Measurements from ENCODE around the gene TMEM127. TPM values are rescaled to one million over a fixed set of nuclear protein-coding genes. Genes with fewer than 3 reads are reported as not detected.

Gene TMEM127, protein sequence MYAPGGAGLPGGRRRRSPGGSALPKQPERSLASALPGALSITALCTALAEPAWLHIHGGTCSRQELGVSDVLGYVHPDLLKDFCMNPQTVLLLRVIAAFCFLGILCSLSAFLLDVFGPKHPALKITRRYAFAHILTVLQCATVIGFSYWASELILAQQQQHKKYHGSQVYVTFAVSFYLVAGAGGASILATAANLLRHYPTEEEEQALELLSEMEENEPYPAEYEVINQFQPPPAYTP
- total RNA-seq, result 10 to 100 TPM in 4 of 5 donors, 1 to 10 TPM in 1; 5.8 to 51.6 (median 21.9) TPM
- 10 to 100 TPM in 1 of 3 donors, 1 to 10 TPM in 2; 5.7 to 11.4 (median 9.6) TPM for polyA plus RNA-seq
- long read RNA-seq, donor 1, full-length matches to known transcripts, result 6 of 6 reads
- long read RNA-seq, donor 1, partial matches to known transcripts, result 0 of 6 reads
- long read RNA-seq, donor 1, other reads (novel, unspliced or antisense), result 0 of 6 reads
- long read RNA-seq, donor 2, full-length matches to known transcripts, result 15 of 22 reads
- long read RNA-seq, donor 2, partial matches to known transcripts, result 7 of 22 reads
- long read RNA-seq, donor 2, other reads (novel, unspliced or antisense), result 0 of 22 reads
- long read RNA-seq, donor 3, full-length matches to known transcripts, result 4 of 4 reads
- long read RNA-seq, donor 3, partial matches to known transcripts, result 0 of 4 reads
- long read RNA-seq, donor 3, other reads (novel, unspliced or antisense), result 0 of 4 reads
- long read RNA-seq, donor 4, result 0 reads
- long read RNA-seq, donor 5, full-length matches to known transcripts, result 9 of 17 reads
- long read RNA-seq, donor 5, partial matches to known transcripts, result 8 of 17 reads
- long read RNA-seq, donor 5, other reads (novel, unspliced or antisense), result 0 of 17 reads
- long read RNA-seq, donor 6, result 0 reads
- long read RNA-seq, donor 7, full-length matches to known transcripts, result 10 of 10 reads
- long read RNA-seq, donor 7, partial matches to known transcripts, result 0 of 10 reads
- long read RNA-seq, donor 7, other reads (novel, unspliced or antisense), result 0 of 10 reads
- long read RNA-seq, donor 8, full-length matches to known transcripts, result 12 of 12 reads
- long read RNA-seq, donor 8, partial matches to known transcripts, result 0 of 12 reads
- long read RNA-seq, donor 8, other reads (novel, unspliced or antisense), result 0 of 12 reads
- long read RNA-seq, donor 9, full-length matches to known transcripts, result 4 of 15 reads
- long read RNA-seq, donor 9, partial matches to known transcripts, result 11 of 15 reads
- long read RNA-seq, donor 9, other reads (novel, unspliced or antisense), result 0 of 15 reads
- long read RNA-seq, donor 10, full-length matches to known transcripts, result 6 of 11 reads
- long read RNA-seq, donor 10, partial matches to known transcripts, result 5 of 11 reads
- long read RNA-seq, donor 10, other reads (novel, unspliced or antisense), result 0 of 11 reads

DNA sequence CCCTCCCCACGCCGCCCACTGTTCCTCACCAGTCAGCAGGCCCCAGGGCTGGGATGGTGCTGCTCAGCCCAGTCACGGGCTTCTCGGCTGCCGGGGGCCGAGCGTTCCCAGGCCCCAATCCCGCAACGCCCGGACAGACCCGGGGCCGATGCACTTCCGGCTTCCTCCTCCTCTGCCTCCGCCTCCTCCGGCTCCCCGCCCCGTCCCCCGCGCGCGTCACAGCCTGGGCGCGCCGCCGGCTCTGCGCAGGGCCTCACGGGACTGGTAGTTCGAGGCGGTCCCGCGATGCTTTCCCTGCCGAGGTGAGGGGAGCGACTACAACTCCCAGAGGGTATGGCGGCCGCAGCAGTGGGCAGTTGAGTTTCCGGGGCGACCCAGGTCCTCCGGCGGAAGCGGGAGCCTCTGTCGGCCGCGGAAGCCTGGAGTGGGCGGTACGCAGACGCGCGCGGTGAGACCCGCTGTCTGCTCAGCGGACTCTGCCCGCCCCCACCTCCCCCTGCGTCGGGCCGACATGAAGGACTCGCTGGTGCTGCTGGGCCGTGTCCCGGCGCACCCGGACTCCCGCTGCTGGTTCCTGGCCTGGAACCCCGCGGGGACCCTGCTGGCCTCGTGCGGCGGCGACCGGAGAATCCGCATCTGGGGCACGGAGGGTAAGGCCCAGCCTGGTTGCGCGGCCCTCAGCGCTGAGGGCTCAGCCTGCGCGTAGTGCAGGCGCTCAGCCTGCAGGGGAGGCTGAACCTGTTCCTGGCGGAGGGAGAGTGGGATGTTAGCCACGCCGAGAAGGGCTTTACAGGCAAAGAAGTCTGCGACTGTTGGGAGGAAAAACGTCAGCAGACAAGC lies at the start of gene TMEM127, which contains the start of gene CIAO1:
TMEM127 (minus strand) TSS at position 158 of the 840 bp plus-strand sequence. CDS start 616 bp downstream, outside the sequence.
CIAO1 (plus strand) TSS at position 386 of the 840 bp plus-strand sequence; CDS start at position 512, 126 bp downstream.
- intact Hi-C loops (cut with DNase I; ENCODE audit: low total_unique reads), result loop anchor here (10.0 kb wide), 1 partner anchor 51 kb away; no protein-coding TSS in a partner anchor
- peak; percentile 99 to 100 for DNase-seq
- peak within 1 kb of the TSS; percentile 91 to 100 (median 98) for H3K4me3 ChIP-seq
- no peaks in the 10 kb centered on the region for H3K9me3 ChIP-seq
- 0 to 6% (median 1%) methylated on average over 10 to 81 of the region's 81 CpGs for WGBS, 5 donors
- H3K4me1 ChIP-seq, result peaks cover 40 to 56% (median 54%) of the 10 kb centered on the region in 4 donors
- peak within 1 kb of the TSS; percentile 90 to 98 (median 94) for H3K27ac ChIP-seq
- TF ChIP-seq EP300 (IDR thresholded peaks at IDR 0.05), result no peak
- TF ChIP-seq, protein P1, sequence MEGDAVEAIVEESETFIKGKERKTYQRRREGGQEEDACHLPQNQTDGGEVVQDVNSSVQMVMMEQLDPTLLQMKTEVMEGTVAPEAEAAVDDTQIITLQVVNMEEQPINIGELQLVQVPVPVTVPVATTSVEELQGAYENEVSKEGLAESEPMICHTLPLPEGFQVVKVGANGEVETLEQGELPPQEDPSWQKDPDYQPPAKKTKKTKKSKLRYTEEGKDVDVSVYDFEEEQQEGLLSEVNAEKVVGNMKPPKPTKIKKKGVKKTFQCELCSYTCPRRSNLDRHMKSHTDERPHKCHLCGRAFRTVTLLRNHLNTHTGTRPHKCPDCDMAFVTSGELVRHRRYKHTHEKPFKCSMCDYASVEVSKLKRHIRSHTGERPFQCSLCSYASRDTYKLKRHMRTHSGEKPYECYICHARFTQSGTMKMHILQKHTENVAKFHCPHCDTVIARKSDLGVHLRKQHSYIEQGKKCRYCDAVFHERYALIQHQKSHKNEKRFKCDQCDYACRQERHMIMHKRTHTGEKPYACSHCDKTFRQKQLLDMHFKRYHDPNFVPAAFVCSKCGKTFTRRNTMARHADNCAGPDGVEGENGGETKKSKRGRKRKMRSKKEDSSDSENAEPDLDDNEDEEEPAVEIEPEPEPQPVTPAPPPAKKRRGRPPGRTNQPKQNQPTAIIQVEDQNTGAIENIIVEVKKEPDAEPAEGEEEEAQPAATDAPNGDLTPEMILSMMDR (IDR thresholded peaks at IDR 0.05), result peak in 2 of 7 experiments; percentile 9 to 24
- peak; percentile 78 to 97 (median 89) for TF ChIP-seq POLR2AphosphoS5 (IDR thresholded peaks at IDR 0.05)
- TF ChIP-seq POLR2A (IDR thresholded peaks at IDR 0.05), result peak in 1 of 4 donors; percentile 59
- H3K36me3 ChIP-seq, result peaks cover 26 to 60% (median 53%) of the 10 kb centered on the region in 4 donors
- H3K27me3 ChIP-seq, result no peaks in the 10 kb centered on the region

DNA sequence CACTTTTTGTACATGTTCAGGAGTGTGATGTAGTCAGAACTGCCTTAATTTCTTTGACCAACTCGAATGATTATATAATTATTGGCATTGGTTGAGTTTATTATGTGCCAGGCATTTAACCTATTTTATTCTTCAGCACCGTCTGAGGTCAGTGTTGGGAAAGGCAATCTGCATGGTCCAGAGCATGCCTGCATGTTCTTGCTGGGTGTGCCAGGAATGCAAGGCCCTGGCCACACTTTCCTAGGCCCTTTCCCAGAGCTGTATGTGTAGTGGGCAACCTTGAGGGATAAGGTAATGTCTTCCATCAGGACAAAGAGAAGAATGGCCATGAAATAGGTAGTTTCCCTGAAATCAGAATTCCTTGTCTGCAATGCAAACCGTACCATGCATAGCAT lies 49.2 kb upstream of the TMEM127 start:
- no peaks in the 10 kb centered on the region for H3K4me1 ChIP-seq
- no peaks in the 10 kb centered on the region for H3K36me3 ChIP-seq
- H3K27me3 ChIP-seq, result peaks cover 0 to 25% (median 8%) of the 10 kb centered on the region in 3 donors
- H3K4me3 ChIP-seq, result no peak overlapping the region
- intact Hi-C loops (cut with DNase I; ENCODE audit: low total_unique reads), result no loop called here
- DNase-seq, result no peak
- H3K27ac ChIP-seq, result peak overlapping the region in 1 of 5 donors; percentile 62
- TF ChIP-seq POLR2AphosphoS5 (IDR thresholded peaks at IDR 0.05), result no peak
- TF ChIP-seq EP300 (IDR thresholded peaks at IDR 0.05), result no peak
- TF ChIP-seq, protein P1 (IDR thresholded peaks at IDR 0.05), result no peak
- TF ChIP-seq POLR2A (IDR thresholded peaks at IDR 0.05), result no peak
- no peaks in the 10 kb centered on the region for H3K9me3 ChIP-seq
- 66 to 85% (median 70%) methylated on average over 3 of the region's 3 CpGs for WGBS, 5 donors

DNA sequence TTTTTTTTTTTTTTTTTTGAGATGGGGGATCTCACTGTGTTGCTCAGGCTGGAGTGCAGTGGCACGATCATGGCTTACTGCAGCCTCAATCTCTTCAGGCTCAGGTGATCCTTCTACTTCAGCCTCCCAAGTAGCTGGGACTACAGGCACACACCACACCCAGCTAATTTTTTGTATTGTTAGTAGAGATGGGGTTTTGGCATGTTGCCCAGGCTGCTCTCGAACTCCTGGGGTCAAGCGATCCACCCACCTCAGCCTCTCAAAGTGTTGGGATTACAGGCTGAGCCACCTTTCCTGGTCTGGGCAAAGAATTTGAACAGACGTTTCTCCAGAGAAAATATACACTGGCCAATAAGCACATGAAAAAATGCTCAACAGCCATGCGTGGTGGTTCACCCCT lies 42.5 kb upstream of the TMEM127 start:
- intact Hi-C loops (cut with DNase I; ENCODE audit: low total_unique reads), result no loop called here
- Histone ChIP-seq H3K27me3 (no peaks in the 10 kb centered on the region), H3K27ac (no peak overlapping the region), H3K4me3 (no peak overlapping the region), H3K36me3 (peaks cover 3 to 13% (median 10%) of the 10 kb centered on the region in 4 donors), H3K9me3 (no peaks in the 10 kb centered on the region), H3K4me1 (peaks cover 18 to 27% (median 25%) of the 10 kb centered on the region in 4 donors)
- TF ChIP-seq POLR2AphosphoS5 (IDR thresholded peaks at IDR 0.05), result no peak
- TF ChIP-seq, protein P1 (IDR thresholded peaks at IDR 0.05), result no peak
- TF ChIP-seq POLR2A (IDR thresholded peaks at IDR 0.05), result no peak
- no peak for TF ChIP-seq EP300 (IDR thresholded peaks at IDR 0.05)
- DNase-seq, result no peak
- 83 to 98% (median 85%) methylated on average over 5 of the region's 5 CpGs for WGBS, 5 donors
